DOHH2 (cell line): ENCODE results near the gene TFCP2L1.

Source experiments
- H3F3A ChIP-seq: fragments of 200-600 bp; sonication (generic), shearing (Covaris generic); 2 replicates; pipeline ENCODE4 v1.6.0; 2016; ENCODE audit warnings: antibody characterized with exemption, mild to moderate bottlenecking; ENCODE audit not compliant: control insufficient read depth, insufficient read depth
- H3K27ac ChIP-seq: fragments of 200-600 bp; sonication (generic); 2 replicates; pipeline ENCODE4 v1.5.1; 2014; ENCODE audit warnings: low read depth, mild to moderate bottlenecking, low read length, moderate library complexity
- H3K27me3 ChIP-seq: fragments of 200-600 bp; sonication (generic); 2 replicates; pipeline ENCODE4 v1.6.1; 2014; ENCODE audit warnings: mild to moderate bottlenecking, low read length, mixed read lengths; ENCODE audit not compliant: control insufficient read depth
- H3K36me3 ChIP-seq: fragments of 200-600 bp; sonication (generic); 2 replicates; pipeline ENCODE4 v1.6.1; 2014; ENCODE audit warnings: mild to moderate bottlenecking, low read length, moderate library complexity, mixed read lengths; ENCODE audit not compliant: control insufficient read depth
- H3K4me1 ChIP-seq: fragments of 200-600 bp; sonication (generic); 2 replicates; pipeline ENCODE4 v1.6.1; 2014; ENCODE audit warnings: mild to moderate bottlenecking, low read length, mixed read lengths; ENCODE audit not compliant: control insufficient read depth
- H3K4me2 ChIP-seq: fragments of 200-600 bp; sonication (generic); 2 replicates; pipeline ENCODE4 v1.6.0; 2014; ENCODE audit warnings: mild to moderate bottlenecking, low read length, moderate library complexity
- H3K4me3 ChIP-seq: fragments of 200-600 bp; sonication (generic); 2 replicates; pipeline ENCODE4 v1.5.1; 2014; ENCODE audit warnings: mild to moderate bottlenecking, low read length, mixed read lengths
- H3K79me2 ChIP-seq: fragments of 200-600 bp; sonication (generic); 2 replicates; pipeline ENCODE4 v1.6.1; 2014; ENCODE audit warnings: mild to moderate bottlenecking, low read length, mixed read lengths; ENCODE audit not compliant: control insufficient read depth
- H3K9me2 ChIP-seq: fragments of 200-600 bp; sonication (generic); replicated peaks from 2 replicates; pipeline ENCODE4 v1.6.1; 2014; ENCODE audit warnings: mild to moderate bottlenecking, low read length, mixed read lengths; ENCODE audit not compliant: control insufficient read depth
- H3K9me3 ChIP-seq: fragments of 200-600 bp; sonication (generic); 2 replicates; pipeline ENCODE4 v1.6.1; 2014; ENCODE audit warnings: antibody characterized with exemption, low read length, mixed read lengths; ENCODE audit not compliant: control insufficient read depth, insufficient read depth
- H4K20me1 ChIP-seq: fragments of 200-600 bp; sonication (generic); 2 replicates; pipeline ENCODE4 v1.6.0; 2014; ENCODE audit warnings: low read depth, mild to moderate bottlenecking, antibody characterized with exemption, low read length, moderate library complexity; ENCODE audit not compliant: control insufficient read depth, insufficient read depth
- EZH2phosphoT487 ChIP-seq: fragments of 200-600 bp; sonication (generic); IDR thresholded peaks from 2 replicates; pipeline ENCODE4 v1.6.1; 2017; ENCODE audit warnings: borderline replicate concordance, mild to moderate bottlenecking, antibody characterized with exemption, low read length, moderate library complexity, mixed read lengths
- TF ChIP-seq, protein P1 (sequence below): fragments of 200-600 bp; sonication (generic); IDR thresholded peaks from one replicate; pipeline ENCODE4 v1.5.1; 2014; ENCODE audit warnings: antibody characterized with exemption, mild to moderate bottlenecking, low read depth, low read length; ENCODE audit not compliant: poor library complexity, severe bottlenecking

Gene TFCP2L1

DNA sequence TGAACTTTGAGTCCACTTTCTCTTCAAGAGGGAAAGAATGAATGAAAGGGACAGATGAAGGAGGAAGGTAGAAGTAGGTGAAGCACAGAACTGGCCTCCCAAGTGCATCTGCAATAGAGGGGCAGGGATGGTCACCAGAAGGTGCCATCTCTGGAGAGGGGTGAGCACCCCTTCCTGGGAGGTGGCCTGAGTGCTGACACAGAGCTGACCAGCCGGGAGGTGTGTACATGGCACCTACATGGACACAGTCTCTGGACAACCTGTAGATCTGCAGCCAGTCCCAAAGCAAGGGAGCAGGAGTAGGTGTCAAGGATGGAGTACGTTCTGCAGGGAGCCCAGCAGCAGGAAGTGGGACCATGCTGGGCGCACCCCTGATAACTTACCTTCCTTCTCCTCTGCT lies 83.2 kb downstream of the TFCP2L1 start:
- TF ChIP-seq, protein P1, sequence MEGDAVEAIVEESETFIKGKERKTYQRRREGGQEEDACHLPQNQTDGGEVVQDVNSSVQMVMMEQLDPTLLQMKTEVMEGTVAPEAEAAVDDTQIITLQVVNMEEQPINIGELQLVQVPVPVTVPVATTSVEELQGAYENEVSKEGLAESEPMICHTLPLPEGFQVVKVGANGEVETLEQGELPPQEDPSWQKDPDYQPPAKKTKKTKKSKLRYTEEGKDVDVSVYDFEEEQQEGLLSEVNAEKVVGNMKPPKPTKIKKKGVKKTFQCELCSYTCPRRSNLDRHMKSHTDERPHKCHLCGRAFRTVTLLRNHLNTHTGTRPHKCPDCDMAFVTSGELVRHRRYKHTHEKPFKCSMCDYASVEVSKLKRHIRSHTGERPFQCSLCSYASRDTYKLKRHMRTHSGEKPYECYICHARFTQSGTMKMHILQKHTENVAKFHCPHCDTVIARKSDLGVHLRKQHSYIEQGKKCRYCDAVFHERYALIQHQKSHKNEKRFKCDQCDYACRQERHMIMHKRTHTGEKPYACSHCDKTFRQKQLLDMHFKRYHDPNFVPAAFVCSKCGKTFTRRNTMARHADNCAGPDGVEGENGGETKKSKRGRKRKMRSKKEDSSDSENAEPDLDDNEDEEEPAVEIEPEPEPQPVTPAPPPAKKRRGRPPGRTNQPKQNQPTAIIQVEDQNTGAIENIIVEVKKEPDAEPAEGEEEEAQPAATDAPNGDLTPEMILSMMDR: no peak
- no peak for TF ChIP-seq EZH2phosphoT487
- Histone ChIP-seq H3K27me3 (no peaks in the 10 kb centered on the region), H4K20me1 (no peaks in the 10 kb centered on the region), H3K9me2 (no peaks in the 10 kb centered on the region), H3F3A (no peaks in the 10 kb centered on the region), H3K79me2 (no peaks in the 10 kb centered on the region), H3K4me1 (no peaks in the 10 kb centered on the region), H3K4me3 (no peak overlapping the region), H3K27ac (no peak overlapping the region), H3K4me2 (no peak overlapping the region), H3K36me3 (no peaks in the 10 kb centered on the region), H3K9me3 (no peaks in the 10 kb centered on the region)

DNA sequence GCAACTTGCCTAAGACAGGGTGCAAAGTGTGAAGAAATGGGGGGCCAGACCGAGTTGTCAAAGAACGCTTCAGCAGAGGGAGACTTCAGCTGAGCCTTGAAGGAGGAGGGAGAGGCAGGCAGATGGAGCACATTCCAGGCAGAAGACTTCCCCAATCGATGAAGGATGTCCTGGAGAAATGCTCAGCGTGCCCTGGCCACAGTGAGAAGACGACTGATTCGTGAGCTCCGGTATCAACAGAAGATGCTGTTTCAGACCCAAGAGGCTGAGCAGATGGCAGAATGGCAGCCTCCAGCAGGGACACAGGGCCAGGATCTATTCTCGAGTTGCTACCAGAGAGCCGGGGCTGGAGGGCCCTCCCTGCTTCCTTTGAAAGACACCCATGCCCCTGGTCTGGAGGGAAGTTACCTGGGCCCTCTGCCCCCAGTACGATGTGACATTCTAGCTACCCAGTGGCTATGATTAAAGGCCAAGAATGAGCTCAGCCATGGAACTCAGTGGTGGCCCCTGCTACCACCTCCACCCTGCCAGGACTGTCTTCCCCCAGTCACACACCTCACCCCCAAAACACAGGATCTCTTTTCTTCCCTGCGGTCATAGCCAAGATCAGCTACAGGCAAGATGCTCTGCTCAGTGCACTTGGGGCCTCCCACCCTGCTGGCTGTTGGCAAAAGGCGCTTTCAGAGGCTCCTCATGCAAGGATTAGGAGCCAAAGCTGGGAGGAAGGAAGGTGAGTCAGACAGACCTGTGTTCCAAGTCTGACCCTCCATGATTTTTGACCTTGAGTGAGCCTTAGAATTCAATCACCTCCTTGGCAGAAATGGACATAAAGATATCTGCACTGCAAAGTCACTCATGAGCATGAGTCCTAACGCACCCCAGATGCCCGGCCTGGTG lies 84.3 kb downstream of the TFCP2L1 start:
- Histone ChIP-seq H3K79me2 (no peaks in the 10 kb centered on the region), H3K27ac (no peak overlapping the region), H4K20me1 (no peaks in the 10 kb centered on the region), H3F3A (no peaks in the 10 kb centered on the region), H3K9me2 (no peaks in the 10 kb centered on the region), H3K36me3 (no peaks in the 10 kb centered on the region), H3K4me3 (no peak overlapping the region), H3K4me1 (no peaks in the 10 kb centered on the region), H3K27me3 (no peaks in the 10 kb centered on the region), H3K9me3 (no peaks in the 10 kb centered on the region), H3K4me2 (no peak overlapping the region)
- TF ChIP-seq, protein P1: no peak
- no peak for TF ChIP-seq EZH2phosphoT487

DNA sequence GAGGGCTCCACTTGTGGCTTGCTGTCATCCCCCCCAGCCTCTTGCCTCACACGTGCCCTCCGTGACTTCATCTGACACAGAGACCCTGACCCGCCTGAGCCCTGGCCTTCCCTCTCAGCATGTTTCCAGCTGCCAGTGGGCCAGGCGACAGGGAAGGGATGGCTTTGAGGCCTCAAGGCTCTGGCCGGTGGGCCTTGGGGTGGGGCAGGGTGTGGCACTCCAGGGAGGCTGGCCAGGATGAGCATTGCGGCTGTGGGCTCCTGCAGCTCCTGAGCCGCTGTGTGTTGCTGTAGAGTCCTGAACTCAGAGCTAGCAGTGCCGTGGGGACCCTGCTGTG lies 85.0 kb downstream of the TFCP2L1 start:
- Histone ChIP-seq H3K4me2 (no peak overlapping the region), H3K36me3 (no peaks in the 10 kb centered on the region), H3K9me3 (no peaks in the 10 kb centered on the region), H4K20me1 (no peaks in the 10 kb centered on the region), H3K4me1 (no peaks in the 10 kb centered on the region), H3F3A (no peaks in the 10 kb centered on the region), H3K4me3 (no peak overlapping the region), H3K27me3 (no peaks in the 10 kb centered on the region), H3K79me2 (no peaks in the 10 kb centered on the region), H3K27ac (no peak overlapping the region), H3K9me2 (no peaks in the 10 kb centered on the region)
- TF ChIP-seq, protein P1: no peak
- TF ChIP-seq EZH2phosphoT487: no peak
